ENCODE measurements around the gene SULT1C4. TPM values are rescaled to one million over a fixed set of nuclear protein-coding genes. Genes with fewer than 3 reads are reported as not detected.
A peak's percentile ranks its signal among the peaks of the same experiment; 100 is the strongest.

SULT1C4 gene
- polyA plus RNA-seq, 3 donors = 0.05 TPM; not detected in 2

- Histone ChIP-seq H3K27ac (ENCODE audit: low read depth in 1 of 2, low read length in 2 of 2) (no peak overlapping the region), H3K9me3 (replicated peaks in 1 of 2; ENCODE audit: control insufficient read depth in 1 of 2, insufficient read depth in 1 of 2, low read length in 2 of 2) (no peaks in the 10 kb centered on the region), H3K4me3 (replicated peaks in 1 of 3; ENCODE audit: low read depth in 2 of 3, low read length in 3 of 3) (no peak overlapping the region), H3K79me2 (ENCODE audit: insufficient read depth, low read length) (no peaks in the 10 kb centered on the region), H3K36me3 (replicated peaks in 1 of 2; ENCODE audit: control insufficient read depth in 1 of 2, insufficient read depth in 2 of 2, low read length in 2 of 2) (no peaks in the 10 kb centered on the region), H4K20me1 (ENCODE audit: insufficient read depth, low read length) (no peaks in the 10 kb centered on the region), H3K4me2 (replicated peaks; ENCODE audit: extremely low read depth, low read length, poor library complexity, severe bottlenecking) (no peak overlapping the region), H3K9ac (ENCODE audit: insufficient read depth, low read length, poor library complexity, severe bottlenecking) (no peak overlapping the region), H3K4me1 (ENCODE audit: control insufficient read depth in 1 of 2, insufficient read depth in 2 of 2, low read length in 2 of 2) (no peaks in the 10 kb centered on the region), H2AFZ (ENCODE audit: insufficient read depth, low read depth, low read length, poor library complexity, severe bottlenecking) (no peak overlapping the region), H3K27me3 (ENCODE audit: control insufficient read depth in 2 of 2, insufficient read depth in 2 of 2, low read length in 2 of 2) (no peaks in the 10 kb centered on the region)
- peaks cover 0 to 3% (median 0%) of the 10 kb centered on the region in 7 donors for H3K9me3 Mint-ChIP-seq
- H3K4me3 Mint-ChIP-seq = no peak overlapping the region
- intact Hi-C loops (cut with micrococcal nuclease) = no loop called here
- no peak for DNase-seq
- WGBS (ENCODE audit: insufficient coverage) = 96% methylated on average over 2 of the region's 3 CpGs
- peak overlapping the region in 1 of 7 donors; percentile 4 for H3K27ac Mint-ChIP-seq
- H3K36me3 Mint-ChIP-seq = no peaks in the 10 kb centered on the region
- no peaks in the 10 kb centered on the region for H3K4me1 Mint-ChIP-seq
- H3K27me3 Mint-ChIP-seq (ENCODE audit: low read depth in 3 of 3) = peaks cover 0 to 2% (median 0%) of the 10 kb centered on the region in 3 donors
- no peak for TF ChIP-seq CTCF (IDR thresholded peaks at IDR 0.05)
These were observed 36.6 kb downstream of the SULT1C4 start for GRCh38 chr2:108414256-108414876.

GRCh38 chr2:108414945-108415344 lies 37.2 kb downstream of the SULT1C4 start:
- no peak for DNase-seq
- Histone ChIP-seq H3K4me1 (ENCODE audit: control insufficient read depth in 1 of 2, insufficient read depth in 2 of 2, low read length in 2 of 2) (no peaks in the 10 kb centered on the region), H4K20me1 (ENCODE audit: insufficient read depth, low read length) (no peaks in the 10 kb centered on the region), H3K27ac (ENCODE audit: low read depth in 1 of 2, low read length in 2 of 2) (no peak overlapping the region), H2AFZ (ENCODE audit: insufficient read depth, low read depth, low read length, poor library complexity, severe bottlenecking) (no peak overlapping the region), H3K36me3 (replicated peaks in 1 of 2; ENCODE audit: control insufficient read depth in 1 of 2, insufficient read depth in 2 of 2, low read length in 2 of 2) (no peaks in the 10 kb centered on the region), H3K9me3 (replicated peaks in 1 of 2; ENCODE audit: control insufficient read depth in 1 of 2, insufficient read depth in 1 of 2, low read length in 2 of 2) (no peaks in the 10 kb centered on the region), H3K27me3 (ENCODE audit: control insufficient read depth in 2 of 2, insufficient read depth in 2 of 2, low read length in 2 of 2) (no peaks in the 10 kb centered on the region), H3K4me2 (replicated peaks; ENCODE audit: extremely low read depth, low read length, poor library complexity, severe bottlenecking) (no peak overlapping the region), H3K9ac (ENCODE audit: insufficient read depth, low read length, poor library complexity, severe bottlenecking) (no peak overlapping the region), H3K79me2 (ENCODE audit: insufficient read depth, low read length) (no peaks in the 10 kb centered on the region), H3K4me3 (replicated peaks in 1 of 3; ENCODE audit: low read depth in 2 of 3, low read length in 3 of 3) (no peak overlapping the region)
- Mint-ChIP-seq H3K36me3 (no peaks in the 10 kb centered on the region), H3K4me3 (no peak overlapping the region), H3K27me3 (ENCODE audit: low read depth in 3 of 3) (peaks cover 0 to 2% (median 0%) of the 10 kb centered on the region in 3 donors), H3K9me3 (peaks cover 0 to 3% (median 0%) of the 10 kb centered on the region in 7 donors), H3K27ac (no peak overlapping the region), H3K4me1 (no peaks in the 10 kb centered on the region)
- TF ChIP-seq CTCF (IDR thresholded peaks at IDR 0.05) = no peak
- WGBS (ENCODE audit: insufficient coverage) = no CpG with 5 or more reads among the region's 2 CpGs
- intact Hi-C loops (cut with micrococcal nuclease) = no loop called here
